ENCODE data around the gene RAP1GAP2.
A peak's percentile ranks its signal among the peaks of the same experiment; 100 is the strongest.
"Not testable (repeated sequence)": the region's sequence is repeated elsewhere in the genome, so short reads cannot be mapped to it uniquely, and the experiment has no call there.

The RAP1GAP2 gene

GRCh38 chr17:3022197-3022596, 226.0 kb downstream of the RAP1GAP2 start:
- no peak for DNase-seq (ENCODE audit: low spot score)

- DNase-seq (ENCODE audit: low spot score) = no peak
Observed at GRCh38 chr17:3024346-3024745, 228.1 kb downstream of the RAP1GAP2 start.

GRCh38 chr17:3025421-3026124, 229.3 kb downstream of the RAP1GAP2 start:
- no peak for DNase-seq (ENCODE audit: low spot score)

- DNase-seq (ENCODE audit: low spot score) = no peak
Observed at GRCh38 chr17:3026125-3026855, 230.1 kb downstream of the RAP1GAP2 start.

GRCh38 chr17:3026856-3027751, 230.9 kb downstream of the RAP1GAP2 start:
- DNase-seq (ENCODE audit: low spot score) = no peak

GRCh38 chr17:3027786-3028532, 231.7 kb downstream of the RAP1GAP2 start:
- DNase-seq (ENCODE audit: low spot score) = no peak

GRCh38 chr17:3029213-3029913, 233.1 kb downstream of the RAP1GAP2 start:
- no peak for DNase-seq (ENCODE audit: low spot score)

GRCh38 chr17:3030096-3030495, 233.9 kb downstream of the RAP1GAP2 start:
- no peak for DNase-seq (ENCODE audit: low spot score)

GRCh38 chr17:3030852-3031470, 234.7 kb downstream of the RAP1GAP2 start:
- not testable (repeated sequence) for DNase-seq (ENCODE audit: low spot score)

- DNase-seq (ENCODE audit: low spot score) = no peak
Observed at GRCh38 chr17:3032258-3033247, 236.3 kb downstream of the RAP1GAP2 start.

- no peak for DNase-seq (ENCODE audit: low spot score)
Observed at GRCh38 chr17:3033248-3033640, 237.0 kb downstream of the RAP1GAP2 start.

- DNase-seq (ENCODE audit: low spot score) = no peak
Observed at GRCh38 chr17:3033741-3034577, 237.7 kb downstream of the RAP1GAP2 start.

GRCh38 chr17:3034578-3034920, 238.3 kb downstream of the RAP1GAP2 start:
- DNase-seq (ENCODE audit: low spot score) = no peak

GRCh38 chr17:3035256-3035967, 239.2 kb downstream of the RAP1GAP2 start:
- no peak for DNase-seq (ENCODE audit: low spot score)

- DNase-seq (ENCODE audit: low spot score) = no peak
Observed at GRCh38 chr17:3035968-3036280, 239.7 kb downstream of the RAP1GAP2 start.

- no peak for DNase-seq (ENCODE audit: low spot score)
Observed at GRCh38 chr17:3036800-3037199, 240.6 kb downstream of the RAP1GAP2 start.

- DNase-seq (ENCODE audit: low spot score) = no peak
Observed at GRCh38 chr17:3037259-3037658, 241.0 kb downstream of the RAP1GAP2 start.

- DNase-seq (ENCODE audit: low spot score) = peak; percentile 41
Observed at GRCh38 chr17:3038941-3039340, 242.7 kb downstream of the RAP1GAP2 start.
